OCI-LY1 (cell line): Measurements from ENCODE around the gene PSMB5.

Source experiments
- H2AFZ ChIP-seq: fragments of 200-600 bp; sonication (generic), shearing (Covaris generic); 2 replicates; pipeline ENCODE4 v1.6.0; 2014; ENCODE audit warnings: antibody characterized with exemption, mild to moderate bottlenecking, low read length
- H3F3A ChIP-seq: fragments of 200-600 bp; sonication (generic), shearing (Covaris generic); 2 replicates; pipeline ENCODE4 v1.6.0; 2014; ENCODE audit warnings: mild to moderate bottlenecking, antibody characterized with exemption, low read length, moderate library complexity; ENCODE audit not compliant: insufficient read depth
- H3K27ac ChIP-seq: fragments of 200-600 bp; sonication (generic); 2 replicates; pipeline ENCODE4 v1.5.1; 2014; ENCODE audit warnings: low read length, mixed run types, mild to moderate bottlenecking, low read depth; ENCODE audit not compliant: poor library complexity, severe bottlenecking
- H3K27me3 ChIP-seq: fragments of 200-600 bp; sonication (generic); 2 replicates; pipeline ENCODE4 v1.6.0; 2014; ENCODE audit warnings: antibody characterized with exemption, mild to moderate bottlenecking, low read length, moderate library complexity; ENCODE audit not compliant: insufficient read depth
- H3K36me3 ChIP-seq: fragments of 200-600 bp; sonication (generic); 2 replicates; pipeline ENCODE4 v1.6.1; 2014; ENCODE audit warnings: mild to moderate bottlenecking, antibody characterized with exemption, low read length, moderate library complexity, mixed read lengths; ENCODE audit not compliant: insufficient read depth
- H3K4me1 ChIP-seq: fragments of 200-600 bp; sonication (generic); 2 replicates; pipeline ENCODE4 v1.5.1; 2014; ENCODE audit warnings: mild to moderate bottlenecking, low read length, moderate library complexity; ENCODE audit not compliant: insufficient read depth, severe bottlenecking
- H3K4me2 ChIP-seq: fragments of 200-600 bp; sonication (generic), shearing (Covaris generic); 2 replicates; pipeline ENCODE4 v1.6.1; 2014; ENCODE audit warnings: low read length
- H3K4me3 ChIP-seq: fragments of 200-600 bp; sonication (generic); 2 replicates; pipeline ENCODE4 v1.5.1; 2014; ENCODE audit warnings: low read length, low read depth, mild to moderate bottlenecking, mixed read lengths; ENCODE audit not compliant: poor library complexity, severe bottlenecking
- H3K79me2 ChIP-seq: fragments of 200-600 bp; shearing (Covaris generic); 2 replicates; pipeline ENCODE4 v1.6.1; 2016; ENCODE audit warnings: mixed run types, low read length, mixed read lengths; ENCODE audit not compliant: insufficient read depth
- H3K9ac ChIP-seq: fragments of 200-600 bp; sonication (generic), shearing (Covaris generic); 2 replicates; pipeline ENCODE4 v1.6.1; 2014; ENCODE audit warnings: mild to moderate bottlenecking, low read length, mixed read lengths
- H3K9me2 ChIP-seq: fragments of 200-600 bp; sonication (generic), shearing (Covaris generic); 2 replicates; pipeline ENCODE4 v1.6.1; 2014; ENCODE audit warnings: low read depth, mild to moderate bottlenecking, low read length, mixed read lengths
- H3K9me3 ChIP-seq: fragments of 200-600 bp; shearing (Covaris generic); 2 replicates; pipeline ENCODE4 v1.6.1; 2014; ENCODE audit warnings: low read length, mixed read lengths
- H4K20me1 ChIP-seq: fragments of 200-600 bp; sonication (generic), shearing (Covaris generic); 2 replicates; pipeline ENCODE4 v1.6.0; 2016; ENCODE audit warnings: mild to moderate bottlenecking, low read length; ENCODE audit not compliant: insufficient read depth
- EZH2 ChIP-seq: fragments of 200-600 bp; sonication (generic), shearing (Covaris generic); IDR thresholded peaks from 2 replicates; pipeline ENCODE4 v1.8.0; 2017; ENCODE audit warnings: borderline replicate concordance, mixed run types, mild to moderate bottlenecking, antibody characterized with exemption, low read length, moderate library complexity, mixed read lengths
- TF ChIP-seq, protein P1 (sequence below): fragments of 200-600 bp; sonication (generic), shearing (Covaris generic); IDR thresholded peaks from 2 replicates; pipeline ENCODE4 v1.5.1; 2017; ENCODE audit warnings: mild to moderate bottlenecking, antibody characterized with exemption, low read length, moderate library complexity, mixed read lengths

The PSMB5 gene

DNA sequence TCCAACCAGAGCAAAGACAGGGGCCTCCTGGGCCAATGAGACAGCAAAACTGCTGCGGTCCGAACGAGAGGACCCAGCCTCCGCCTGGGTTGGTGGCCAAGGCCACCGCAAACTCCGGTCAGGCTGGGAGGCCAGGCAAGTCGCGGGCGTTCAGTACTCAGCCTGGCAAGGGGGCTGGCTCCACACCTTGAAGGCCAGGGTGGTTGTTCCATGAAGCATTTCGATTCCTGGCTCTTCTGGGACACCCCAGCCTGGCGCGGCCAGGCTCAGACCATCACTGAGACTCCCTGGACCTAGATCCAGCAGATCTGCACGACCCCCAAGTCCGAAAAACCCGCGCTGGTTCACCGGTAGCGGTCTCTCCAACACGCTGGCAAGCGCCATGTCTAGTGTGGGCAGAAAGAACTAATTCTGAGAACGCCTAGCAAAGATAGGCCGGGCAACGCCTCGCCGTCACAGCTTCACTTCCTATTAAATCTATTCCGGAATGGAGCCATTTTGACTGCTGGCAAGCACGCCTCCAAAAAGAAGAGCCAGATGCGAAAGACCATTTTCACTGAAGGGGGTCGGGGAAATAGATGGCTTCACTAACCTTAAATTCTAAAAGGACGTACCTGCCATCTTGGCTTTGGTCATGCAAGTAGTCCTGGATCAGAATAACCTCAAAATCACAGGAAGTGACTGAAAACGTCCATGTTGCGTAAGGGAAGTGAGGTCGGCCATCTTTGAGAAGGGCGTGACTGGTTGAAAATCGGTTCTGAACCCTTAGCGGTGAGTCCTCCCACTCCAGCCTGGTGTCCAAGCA, at the start of gene PSMB5:
PSMB5 (minus strand) TSS at position 403 of the 805 bp plus-strand sequence; CDS start at position 384, 19 bp downstream.
- H3K9ac ChIP-seq, result peak within 1 kb of the TSS; percentile 93
- no peak for TF ChIP-seq EZH2
- TF ChIP-seq, protein P1, sequence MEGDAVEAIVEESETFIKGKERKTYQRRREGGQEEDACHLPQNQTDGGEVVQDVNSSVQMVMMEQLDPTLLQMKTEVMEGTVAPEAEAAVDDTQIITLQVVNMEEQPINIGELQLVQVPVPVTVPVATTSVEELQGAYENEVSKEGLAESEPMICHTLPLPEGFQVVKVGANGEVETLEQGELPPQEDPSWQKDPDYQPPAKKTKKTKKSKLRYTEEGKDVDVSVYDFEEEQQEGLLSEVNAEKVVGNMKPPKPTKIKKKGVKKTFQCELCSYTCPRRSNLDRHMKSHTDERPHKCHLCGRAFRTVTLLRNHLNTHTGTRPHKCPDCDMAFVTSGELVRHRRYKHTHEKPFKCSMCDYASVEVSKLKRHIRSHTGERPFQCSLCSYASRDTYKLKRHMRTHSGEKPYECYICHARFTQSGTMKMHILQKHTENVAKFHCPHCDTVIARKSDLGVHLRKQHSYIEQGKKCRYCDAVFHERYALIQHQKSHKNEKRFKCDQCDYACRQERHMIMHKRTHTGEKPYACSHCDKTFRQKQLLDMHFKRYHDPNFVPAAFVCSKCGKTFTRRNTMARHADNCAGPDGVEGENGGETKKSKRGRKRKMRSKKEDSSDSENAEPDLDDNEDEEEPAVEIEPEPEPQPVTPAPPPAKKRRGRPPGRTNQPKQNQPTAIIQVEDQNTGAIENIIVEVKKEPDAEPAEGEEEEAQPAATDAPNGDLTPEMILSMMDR, result no peak
- H2AFZ ChIP-seq, result peak within 1 kb of the TSS; percentile 90
- H3K9me3 ChIP-seq, result no peaks in the 10 kb centered on the region
- H3K4me3 ChIP-seq, result peak within 1 kb of the TSS; percentile 92
- H3K79me2 ChIP-seq, result peaks cover 15% of the 10 kb centered on the region
- peaks cover 39% of the 10 kb centered on the region for H3K36me3 ChIP-seq
- no peaks in the 10 kb centered on the region for H3F3A ChIP-seq
- H4K20me1 ChIP-seq, result no peaks in the 10 kb centered on the region
- H3K4me2 ChIP-seq, result peak within 1 kb of the TSS; percentile 56
- H3K9me2 ChIP-seq, result no peaks in the 10 kb centered on the region
- no peaks in the 10 kb centered on the region for H3K27me3 ChIP-seq
- H3K4me1 ChIP-seq, result peaks cover 19% of the 10 kb centered on the region
- peak within 1 kb of the TSS; percentile 84 for H3K27ac ChIP-seq

DNA sequence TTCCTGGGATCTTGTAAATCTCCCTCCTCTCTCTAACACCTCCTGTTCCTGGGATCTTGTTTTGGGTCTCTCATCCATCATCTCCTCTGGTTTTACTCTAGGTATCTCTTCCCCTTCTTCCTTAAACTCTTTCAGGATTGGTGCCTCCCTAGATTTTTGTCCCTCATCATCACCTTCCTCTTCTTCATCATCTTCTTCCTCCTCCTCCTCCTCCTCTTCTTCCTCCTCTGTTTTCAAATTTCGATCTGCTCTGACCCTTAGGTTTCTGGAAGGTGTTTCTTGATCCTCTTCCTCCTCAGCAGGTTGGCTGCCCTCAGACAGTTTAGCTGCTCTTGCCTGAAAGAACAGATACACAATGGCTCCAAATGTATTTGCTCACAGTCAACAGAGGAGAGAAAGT, 45.8 kb upstream of the PSMB5 start:
- no peaks in the 10 kb centered on the region for H3K27me3 ChIP-seq
- H3K79me2 ChIP-seq, result no peaks in the 10 kb centered on the region
- no peak overlapping the region for H2AFZ ChIP-seq
- H3K9me3 ChIP-seq, result no peaks in the 10 kb centered on the region
- no peaks in the 10 kb centered on the region for H3K4me1 ChIP-seq
- TF ChIP-seq, protein P1, result no peak
- TF ChIP-seq EZH2, result no peak
- H3K27ac ChIP-seq, result no peak overlapping the region
- 0 out of 2 replicates have a peak, but pooled peaks cover 5% of the 10 kb centered on the region for H3F3A ChIP-seq
- no peaks in the 10 kb centered on the region for H4K20me1 ChIP-seq
- no peak overlapping the region for H3K4me3 ChIP-seq
- no peaks in the 10 kb centered on the region for H3K9me2 ChIP-seq
- peaks cover 97% of the 10 kb centered on the region for H3K36me3 ChIP-seq
- H3K9ac ChIP-seq, result 0 out of 2 replicates have a peak overlapping the region, but pooled peaks have one; percentile 16
- no peak overlapping the region for H3K4me2 ChIP-seq

DNA sequence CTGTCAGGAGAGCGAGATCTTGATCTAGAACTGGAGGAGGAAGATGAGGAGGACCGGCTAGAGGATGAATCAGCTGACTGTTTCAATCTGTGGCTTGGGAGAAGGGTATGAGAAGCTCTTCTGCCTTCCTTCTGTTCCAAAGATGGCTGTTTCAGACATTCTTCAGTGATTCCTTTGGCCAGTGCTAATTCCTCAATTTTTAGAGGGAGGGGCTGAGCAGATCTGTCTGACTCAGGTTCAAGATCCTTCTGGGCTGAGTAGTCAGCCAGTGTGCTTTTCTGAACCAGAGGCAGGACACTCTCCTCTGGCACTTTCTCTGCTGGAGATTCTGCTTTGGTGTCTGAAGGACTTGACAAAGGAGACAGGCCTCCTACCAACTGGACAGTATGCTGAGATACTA, 45.0 kb upstream of the PSMB5 start:
- no peak overlapping the region for H2AFZ ChIP-seq
- H3F3A ChIP-seq, result 0 out of 2 replicates have a peak, but pooled peaks cover 5% of the 10 kb centered on the region
- no peak overlapping the region for H3K27ac ChIP-seq
- no peaks in the 10 kb centered on the region for H3K4me1 ChIP-seq
- no peak overlapping the region for H3K4me3 ChIP-seq
- H4K20me1 ChIP-seq, result no peaks in the 10 kb centered on the region
- H3K4me2 ChIP-seq, result no peak overlapping the region
- no peak overlapping the region for H3K9ac ChIP-seq
- H3K9me3 ChIP-seq, result no peaks in the 10 kb centered on the region
- H3K36me3 ChIP-seq, result peaks cover 97% of the 10 kb centered on the region
- no peaks in the 10 kb centered on the region for H3K9me2 ChIP-seq
- TF ChIP-seq EZH2, result no peak
- no peaks in the 10 kb centered on the region for H3K27me3 ChIP-seq
- H3K79me2 ChIP-seq, result no peaks in the 10 kb centered on the region
